Epithelial cell of esophagus (primary cell): Measurements from ENCODE around the gene JPH3.

Source experiments
- DNase-seq: peaks from one replicate; pipeline ENCODE4 v3.0.0; 2010; ENCODE audit warnings: low read depth
- H3K4me3 ChIP-seq: 2 replicates; pipeline ENCODE4 v1.5.1; 2011; ENCODE audit warnings: mild to moderate bottlenecking, low read length, control low read depth
- CTCF ChIP-seq: IDR thresholded peaks from 2 replicates; pipeline ENCODE4 v1.5.1; 2011; ENCODE audit warnings: low read depth, mild to moderate bottlenecking, low read length, control low read depth, inconsistent platforms; ENCODE audit not compliant: insufficient read depth; ENCODE audit errors: missing control alignments

JPH3 gene

DNA sequence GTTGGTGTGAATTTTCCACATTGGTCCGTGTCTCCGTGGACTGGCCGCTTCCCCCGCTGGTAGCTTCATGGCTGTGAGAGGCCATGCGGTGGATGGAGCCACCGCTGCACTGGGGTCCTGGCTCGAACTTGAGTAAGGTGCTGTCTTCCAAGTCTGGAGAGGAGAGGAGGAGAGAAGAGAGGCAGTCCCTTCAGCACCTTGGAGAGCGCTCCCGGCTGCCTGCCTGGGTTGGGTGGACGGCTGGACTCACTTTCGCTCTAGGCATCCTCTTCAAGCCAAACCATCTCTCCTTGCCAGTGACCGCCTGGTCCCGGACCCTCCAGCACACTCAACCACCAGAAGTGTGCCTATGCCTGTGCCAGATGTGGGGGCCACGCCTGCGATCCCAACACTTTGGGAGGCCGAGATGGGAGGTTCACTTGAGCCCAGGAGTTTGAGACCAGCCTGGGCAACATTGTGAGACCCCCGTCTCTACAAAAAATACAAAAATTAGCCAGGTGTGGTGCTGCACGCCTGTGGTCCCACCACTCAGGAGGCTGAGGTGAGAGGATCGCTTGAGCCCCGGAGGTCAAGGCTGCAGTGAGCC, 6.2 kb downstream of the JPH3 start:
- TF ChIP-seq CTCF, result no peak
- DNase-seq, result peak; percentile 65
- H3K4me3 ChIP-seq, result no peak overlapping the region

GRCh38 chr16:87610026-87610425, 7.7 kb downstream of the JPH3 start:
- H3K4me3 ChIP-seq, result no peak overlapping the region
- no peak for DNase-seq
- TF ChIP-seq CTCF, result no peak

DNA sequence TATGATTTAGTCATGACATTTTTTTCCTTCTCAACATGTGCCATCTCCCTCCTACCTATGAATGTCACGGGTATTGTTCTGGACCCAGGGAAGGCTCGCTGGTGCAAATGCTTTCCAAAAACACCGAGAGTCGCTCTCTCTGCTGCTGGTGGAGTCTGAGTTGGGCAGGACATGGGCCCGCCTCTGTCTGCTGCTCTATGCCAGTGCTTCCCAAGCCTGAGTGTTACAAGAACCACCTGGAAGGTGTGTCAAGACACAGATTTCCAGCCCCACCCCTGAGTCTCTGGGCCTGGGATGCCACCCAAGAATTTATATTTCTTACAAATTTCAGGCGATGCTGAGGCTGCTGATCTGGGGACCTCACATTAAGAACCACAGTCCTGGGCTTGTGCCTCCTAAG, 9.1 kb downstream of the JPH3 start:
- no peak overlapping the region for H3K4me3 ChIP-seq
- TF ChIP-seq CTCF, result no peak
- DNase-seq, result no peak

GRCh38 chr16:87613961-87614360, 11.7 kb downstream of the JPH3 start:
- TF ChIP-seq CTCF, result no peak
- no peak for DNase-seq
- H3K4me3 ChIP-seq, result no peak overlapping the region

GRCh38 chr16:87615621-87616041, 13.3 kb downstream of the JPH3 start:
- DNase-seq, result no peak
- TF ChIP-seq CTCF, result no peak
- no peak overlapping the region for H3K4me3 ChIP-seq

DNA sequence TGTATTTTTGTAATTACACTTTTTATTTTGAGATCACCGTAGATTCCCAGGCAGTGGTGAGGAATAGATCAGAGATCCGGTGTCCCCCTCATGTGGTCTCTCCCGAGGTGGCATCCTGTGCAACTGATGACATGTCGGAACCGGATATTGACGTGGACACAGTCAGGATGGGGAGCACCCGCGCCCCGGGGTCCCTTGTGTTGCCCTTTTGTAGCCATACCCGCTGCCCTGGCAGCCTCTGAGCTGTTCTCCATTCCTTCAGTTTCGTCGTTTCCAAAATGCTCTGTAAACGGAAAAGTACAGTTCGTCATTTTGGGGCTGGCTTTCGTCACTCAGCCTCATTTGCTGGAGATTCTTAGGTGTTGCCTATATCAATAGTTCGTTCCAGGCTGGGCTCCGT, 14.2 kb downstream of the JPH3 start:
- H3K4me3 ChIP-seq, result no peak overlapping the region
- no peak for TF ChIP-seq CTCF
- DNase-seq, result no peak

DNA sequence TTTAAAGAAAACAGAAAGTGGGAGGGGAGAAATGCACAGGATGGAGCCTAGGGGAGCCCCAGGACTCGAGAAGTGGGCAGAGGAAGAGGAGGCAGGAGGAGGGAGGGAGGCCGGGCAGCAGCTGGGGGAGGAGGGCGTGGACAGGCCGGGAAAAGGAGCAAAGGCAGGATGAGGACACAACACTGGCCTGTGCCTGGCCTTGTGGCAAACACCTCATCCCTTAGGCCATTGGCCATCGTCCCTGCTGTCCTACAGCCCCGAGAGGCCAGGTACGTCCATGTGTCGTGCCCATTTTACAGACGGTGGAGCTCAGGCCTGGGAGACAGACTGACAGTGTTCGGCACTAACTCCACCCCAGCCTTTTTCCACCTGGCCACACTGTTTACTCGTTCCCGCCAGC, 15.9 kb downstream of the JPH3 start:
- TF ChIP-seq CTCF, result no peak
- H3K4me3 ChIP-seq, result no peak overlapping the region
- DNase-seq, result no peak
